H1 (cell line): ENCODE results near the gene TSC1. TPM values are rescaled to one million over a fixed set of nuclear protein-coding genes. Genes with fewer than 3 reads are reported as not detected.

ENCODE experiments used
- CTCF ChIA-PET: fragments of 300-600 bp; sonication (Branson Sonifier 250); formaldehyde crosslinking; loops from one replicate; lab custom pipeline; 2021; ENCODE audit not compliant: partially characterized antibody; lab: Charles Lee
- POLR2A ChIA-PET: fragments of 300-600 bp; sonication (Branson Sonifier 250); formaldehyde crosslinking; loops from one replicate; lab custom pipeline; 2021; ENCODE audit warnings: inconsistent platforms; ENCODE audit not compliant: partially characterized antibody; lab: Charles Lee
- DNase-seq, 2 experiments: peaks; one replicate each; pipeline versions ENCODE4 v3.0.0 to v3.0.0-alpha.2; 2010 to 2022; ENCODE audit warnings: low spot score in 2 of 2, low read depth in 1 of 2, mixed read lengths in 1 of 2
- FAIRE-seq: peaks from 2 replicates; lab custom pipeline; 2011; peaks lifted over from hg19 to GRCh38; lab: Jason Lieb, UNC
- H2AFZ ChIP-seq: 2 replicates; pipeline ENCODE4 v1.8.1; 2012; ENCODE audit warnings: low read length, inconsistent platforms
- H2AK5ac ChIP-seq: 2 replicates; pipeline ENCODE4 v1.6.1; 2013; ENCODE audit warnings: low read depth, low read length
- H2BK120ac ChIP-seq: replicated peaks from 2 replicates; pipeline ENCODE3; 2013; ENCODE audit warnings: low read depth, low read length, inconsistent platforms
- H2BK12ac ChIP-seq: 2 replicates; pipeline ENCODE4 v1.6.1; 2013; ENCODE audit warnings: low read depth, low read length
- H2BK15ac ChIP-seq: 2 replicates; pipeline ENCODE4 v1.6.1; 2013; ENCODE audit warnings: low read length
- H2BK20ac ChIP-seq: 2 replicates; pipeline ENCODE4 v1.6.1; 2013; ENCODE audit warnings: low read length
- H2BK5ac ChIP-seq: 2 replicates; pipeline ENCODE4 v1.6.1; 2013; ENCODE audit warnings: low read depth, low read length
- H3K14ac ChIP-seq: 2 replicates; pipeline ENCODE4 v1.6.1; 2013; ENCODE audit warnings: inconsistent platforms; ENCODE audit not compliant: insufficient read length
- H3K18ac ChIP-seq: 2 replicates; pipeline ENCODE4 v1.6.1; 2013; ENCODE audit warnings: low read length; ENCODE audit errors: extremely low read depth
- H3K23ac ChIP-seq: 2 replicates; pipeline ENCODE4 v1.6.1; 2013; ENCODE audit warnings: inconsistent platforms; ENCODE audit not compliant: insufficient read length
- H3K23me2 ChIP-seq: 2 replicates; pipeline ENCODE4 v1.6.1; 2013; ENCODE audit warnings: low read depth, low read length
- H3K27ac ChIP-seq: 2 replicates; pipeline ENCODE4 v1.6.1; 2011; ENCODE audit warnings: low read depth, low read length, inconsistent platforms
- H3K27me3 ChIP-seq, 4 experiments: replicated peaks in 1 of 4; 1 replicate in 1 of 4; 2 replicates in 3 of 4; pipeline versions ENCODE4 v1.6.1 to v1.8.1; 2011 to 2013; ENCODE audit warnings: low read length in 3 of 4, mild to moderate bottlenecking in 3 of 4, inconsistent platforms in 2 of 4, mixed read lengths in 2 of 4, moderate library complexity in 1 of 4; ENCODE audit not compliant: control insufficient read depth in 3 of 4, insufficient read depth in 3 of 4; ENCODE audit errors: extremely low read depth in 1 of 4
- H3K36me3 ChIP-seq, 4 experiments: 2 replicates each; pipeline versions ENCODE4 v1.6.1 to v1.8.1; 2011 to 2013; ENCODE audit warnings: mild to moderate bottlenecking in 4 of 4, low read length in 3 of 4, moderate library complexity in 2 of 4, control low read depth in 1 of 4, inconsistent platforms in 1 of 4; ENCODE audit not compliant: insufficient read depth in 4 of 4, control insufficient read depth in 2 of 4
- H3K4ac ChIP-seq: replicated peaks from 2 replicates; pipeline ENCODE3; 2013; ENCODE audit warnings: low read length, low read depth, mixed read lengths, inconsistent platforms; ENCODE audit not compliant: insufficient read length
- H3K4me1 ChIP-seq, 4 experiments: replicated peaks in 1 of 4; 1 replicate in 1 of 4; 2 replicates in 3 of 4; pipeline versions ENCODE4 v1.6.1 to v1.8.1; 2011 to 2013; ENCODE audit warnings: low read length in 3 of 4, inconsistent platforms in 2 of 4, mixed read lengths in 1 of 4; ENCODE audit not compliant: insufficient read depth in 4 of 4, control insufficient read depth in 3 of 4
- H3K4me2 ChIP-seq, 2 experiments: 2 replicates each; pipeline versions ENCODE4 v1.6.1 to v1.8.1; 2011 to 2013; ENCODE audit warnings: low read depth in 2 of 2, low read length in 2 of 2, control low read depth in 1 of 2, inconsistent platforms in 1 of 2, mild to moderate bottlenecking in 1 of 2; ENCODE audit not compliant: insufficient read depth in 1 of 2
- H3K4me3 ChIP-seq, 4 experiments: fragments of 200-600, 300-600 bp in 1 of 4; sonication (generic), shearing (Covaris generic), sonication (Bioruptor Twin) in 1 of 4; 2 replicates each; pipeline versions ENCODE4 v1.5.1 to v1.8.1; 2011 to 2016; ENCODE audit warnings: low read length in 4 of 4, low read depth in 3 of 4, control low read depth in 2 of 4, inconsistent platforms in 2 of 4, mild to moderate bottlenecking in 2 of 4, mixed read lengths in 1 of 4, moderate library complexity in 1 of 4; ENCODE audit not compliant: insufficient read depth in 2 of 4; ENCODE audit errors: extremely low read depth in 1 of 4
- H3K56ac ChIP-seq: replicated peaks from 2 replicates; pipeline ENCODE3; 2013; ENCODE audit warnings: low read depth, mild to moderate bottlenecking, mixed read lengths, low read length, inconsistent platforms; ENCODE audit not compliant: insufficient read length
- H3K79me1 ChIP-seq: 2 replicates; pipeline ENCODE4 v1.6.1; 2013; ENCODE audit warnings: low read depth, low read length, control low read depth
- H3K79me2 ChIP-seq, 2 experiments: 2 replicates each; pipeline versions ENCODE4 v1.6.1 to v1.8.1; 2012 to 2013; ENCODE audit warnings: low read length in 2 of 2, mild to moderate bottlenecking in 2 of 2, inconsistent platforms in 1 of 2; ENCODE audit not compliant: insufficient read depth in 2 of 2, control insufficient read depth in 1 of 2
- H3K9ac ChIP-seq, 4 experiments: replicated peaks in 1 of 4; 1 replicate in 1 of 4; 2 replicates in 3 of 4; pipeline versions ENCODE4 v1.6.1 to v1.8.1; 2011 to 2013; ENCODE audit warnings: low read depth in 3 of 4, low read length in 3 of 4, control low read depth in 2 of 4, mild to moderate bottlenecking in 2 of 4, moderate library complexity in 2 of 4, inconsistent platforms in 1 of 4; ENCODE audit errors: extremely low read depth in 1 of 4
- H3K9me3 ChIP-seq, 2 experiments: 2 replicates each; pipeline versions ENCODE4 v1.6.1 to v1.8.1; 2012 to 2013; ENCODE audit warnings: mild to moderate bottlenecking in 2 of 2, moderate library complexity in 2 of 2, control low read depth in 1 of 2, inconsistent platforms in 1 of 2, low read depth in 1 of 2, low read length in 1 of 2, mixed read lengths in 1 of 2; ENCODE audit not compliant: insufficient read depth in 2 of 2
- H4K20me1 ChIP-seq, 2 experiments: replicated peaks in 1 of 2; 2 replicates each; pipeline versions ENCODE3 to v1.8.1; 2011 to 2013; ENCODE audit warnings: inconsistent platforms in 2 of 2, low read length in 2 of 2, mild to moderate bottlenecking in 1 of 2; ENCODE audit not compliant: insufficient read depth in 2 of 2, control insufficient read depth in 1 of 2
- H4K5ac ChIP-seq: 2 replicates; pipeline ENCODE4 v1.6.1; 2013; ENCODE audit warnings: low read length, low read depth, mixed read lengths, inconsistent platforms; ENCODE audit not compliant: insufficient read length
- H4K8ac ChIP-seq: 2 replicates; pipeline ENCODE4 v1.8.0; 2013; ENCODE audit warnings: mild to moderate bottlenecking, moderate library complexity, low read length, inconsistent platforms; ENCODE audit not compliant: insufficient read depth; ENCODE audit errors: extremely low read depth
- H4K91ac ChIP-seq: replicated peaks from 2 replicates; pipeline ENCODE3; 2013; ENCODE audit warnings: low read length, mixed read lengths, inconsistent platforms; ENCODE audit not compliant: insufficient read length
- CHD2 ChIP-seq: IDR thresholded peaks from 2 replicates; pipeline ENCODE4 v1.6.1; 2012; ENCODE audit warnings: low read length, improper control_type of control experiment
- CREB1 ChIP-seq: IDR thresholded peaks from 2 replicates; pipeline ENCODE4 v1.6.1; 2012; ENCODE audit warnings: inconsistent platforms
- CTBP2 ChIP-seq: IDR thresholded peaks from 2 replicates; pipeline ENCODE4 v1.7.0; 2011; ENCODE audit warnings: borderline replicate concordance, mild to moderate bottlenecking, moderate library complexity, mixed read lengths, low read length; ENCODE audit not compliant: insufficient read depth, insufficient read length
- EZH2 ChIP-seq: fragments of 200-600 bp; sonication (generic); IDR thresholded peaks from 2 replicates; pipeline ENCODE4 v1.7.1; 2012; ENCODE audit warnings: low read depth, mild to moderate bottlenecking, moderate library complexity, low read length, inconsistent platforms; ENCODE audit not compliant: severe bottlenecking
- JUN ChIP-seq: IDR thresholded peaks from 2 replicates; pipeline ENCODE4 v1.6.1; 2011; ENCODE audit warnings: low read depth, mild to moderate bottlenecking, improper control_type of control experiment, low read length
- JUND ChIP-seq: IDR thresholded peaks from 2 replicates; pipeline ENCODE4 v1.6.1; 2011; ENCODE audit warnings: mild to moderate bottlenecking, improper control_type of control experiment, low read length
- MAFK ChIP-seq: IDR thresholded peaks from 2 replicates; pipeline ENCODE4 v1.6.1; 2012; ENCODE audit warnings: low read depth, mild to moderate bottlenecking, improper control_type of control experiment, low read length
- POU5F1 ChIP-seq: IDR thresholded peaks from 2 replicates; pipeline ENCODE4 v1.6.1; 2011; ENCODE audit warnings: low read depth, mild to moderate bottlenecking, low read length, moderate library complexity
- RNF2 ChIP-seq: fragments of 200-900, 300-1000 bp; sonication (generic); IDR thresholded peaks from 2 replicates; pipeline ENCODE4 v1.7.1; 2016; ENCODE audit warnings: borderline replicate concordance, low read depth, mild to moderate bottlenecking, antibody characterized with exemption, low read length; ENCODE audit not compliant: poor library complexity, severe bottlenecking; ENCODE audit errors: missing control alignments
- WGBS, 2 experiments: shearing (Covaris generic) in 1 of 2; methylation state at CpG; one replicate each; pipeline versions ENCODE4 v1.1.6 to v1.1.7; 2013 to 2015; ENCODE audit warnings: low lambda C conversion rate in 2 of 2, mixed read lengths in 2 of 2, inconsistent platforms in 1 of 2, low coverage in 1 of 2, missing lambda C conversion rate in 1 of 2; ENCODE audit not compliant: insufficient replicate concordance in 2 of 2, insufficient coverage in 1 of 2, insufficient read length in 1 of 2; ENCODE audit errors: extremely low coverage in 1 of 2, missing lambda C conversion rate in 1 of 2; 5-methylcytosine and 5-hydroxymethylcytosine counted together
- polyA plus RNA-seq, 7 experiments: library from polyadenylated mRNA; depleted of rRNA in 3 of 7; stranded (reverse) in 5 of 7; unstranded in 2 of 7; fragments of >200 nt in 5 of 7; fragments of 200-250 nt in 2 of 7; gene quantifications; 1 replicate in 5 of 7; 2 replicates in 1 of 7; 4 replicates in 1 of 7; pipeline versions ENCODE4 v1.2.1 to v1.2.3, GENCODE V29; 2011 to 2013; ENCODE audit warnings: missing spikeins in 2 of 7, mixed read lengths in 2 of 7
- total RNA-seq: library from RNA; stranded (reverse); fragmentation: NEBNext Ultra II Directional; extraction: Animal tissue kit (Norgen Biotek cat#: 25700); gene quantifications from 2 replicates; pipeline ENCODE4 v1.2.1, GENCODE V29; 2021

TSC1 gene
- total and polyA plus RNA-seq, 2 of the 8 experiments (the other 6 are each of a cell fraction or from before 2014, with no cell fraction given), result 37.2 to 46.0 TPM

DNA sequence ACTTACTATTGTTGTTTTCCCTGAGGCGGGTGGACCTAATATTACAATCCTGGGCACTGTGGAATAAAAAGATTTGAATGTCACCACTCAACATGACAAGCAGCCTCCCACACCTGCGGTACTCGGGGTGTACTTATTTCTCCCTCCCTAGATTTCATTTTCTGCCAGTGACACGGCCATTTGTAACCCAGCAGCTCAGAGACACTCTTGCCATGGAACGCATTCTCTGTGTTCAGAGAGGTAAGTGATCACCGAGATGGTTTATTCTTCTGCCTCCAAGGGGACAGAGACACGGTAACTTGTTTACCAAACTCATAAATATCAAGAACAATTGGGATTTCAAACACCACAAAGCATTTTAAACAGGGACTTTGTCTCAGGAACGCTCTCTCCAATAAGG, 77.5 kb downstream of the TSC1 start:
- Histone ChIP-seq H4K5ac (no peak overlapping the region), H3K4me2 (no peak overlapping the region), H3K4me3 (no peak overlapping the region), H2BK20ac (no peak overlapping the region), H3K9ac (no peak overlapping the region), H3K79me1 (no peaks in the 10 kb centered on the region), H3K4ac (no peak overlapping the region), H2BK5ac (no peak overlapping the region), H2AFZ (no peak overlapping the region), H3K9me3 (no peaks in the 10 kb centered on the region), H3K4me1 (peaks cover 0 to 2% (median 1%) of the 10 kb centered on the region in 4 experiments; a peak in 1 of 7 replicates), H3K27ac (no peak overlapping the region), H3K23ac (no peak overlapping the region), H4K91ac (no peak overlapping the region), H3K79me2 (no peaks in the 10 kb centered on the region), H3K14ac (no peak overlapping the region), H2BK120ac (no peak overlapping the region), H2AK5ac (no peak overlapping the region), H3K36me3 (no peaks in the 10 kb centered on the region), H3K27me3 (no peaks in the 10 kb centered on the region; a peak in 1 of 7 replicates), H2BK15ac (no peak overlapping the region), H3K18ac (no peak overlapping the region), H2BK12ac (no peak overlapping the region), H3K23me2 (no peaks in the 10 kb centered on the region), H4K20me1 (peaks cover 0 to 2% of the 10 kb centered on the region in 2 experiments), H4K8ac (no peak overlapping the region), H3K56ac (no peak overlapping the region)
- WGBS, 2 experiments, result 90% methylated on average over 8 of the region's 8 CpGs; no CpG with 5 or more reads in 1 of the 2 experiments
- ChIA-PET POLR2A (interaction anchor here (1.6 kb wide), 1 partner anchor 10 kb away, joined by 4 read pairs; no protein-coding TSS in a partner anchor), CTCF (interaction anchor here (1.0 to 1.4 kb wide), 4 partner anchors 16 to 64 kb away, joined by 3 read pairs; no protein-coding TSS in a partner anchor)
- FAIRE-seq, result no peak
- TF ChIP-seq MAFK, result no peak
- TF ChIP-seq CTBP2, result no peak
- no peak for TF ChIP-seq RNF2
- TF ChIP-seq CREB1, result no peak
- no peak for TF ChIP-seq POU5F1
- no peak for TF ChIP-seq JUN
- TF ChIP-seq EZH2, result no peak
- TF ChIP-seq JUND, result no peak
- TF ChIP-seq CHD2, result no peak
- no peak for DNase-seq
